C1 segment of cervical spinal cord (tissue), 14 donors: ENCODE measurements around the gene B3GAT1.

Experiments used
- DNase-seq, 14 donors: peaks; one replicate each; lab custom pipeline; 2025; lab: John Stamatoyannopoulos, UW

The B3GAT1 gene

DNA sequence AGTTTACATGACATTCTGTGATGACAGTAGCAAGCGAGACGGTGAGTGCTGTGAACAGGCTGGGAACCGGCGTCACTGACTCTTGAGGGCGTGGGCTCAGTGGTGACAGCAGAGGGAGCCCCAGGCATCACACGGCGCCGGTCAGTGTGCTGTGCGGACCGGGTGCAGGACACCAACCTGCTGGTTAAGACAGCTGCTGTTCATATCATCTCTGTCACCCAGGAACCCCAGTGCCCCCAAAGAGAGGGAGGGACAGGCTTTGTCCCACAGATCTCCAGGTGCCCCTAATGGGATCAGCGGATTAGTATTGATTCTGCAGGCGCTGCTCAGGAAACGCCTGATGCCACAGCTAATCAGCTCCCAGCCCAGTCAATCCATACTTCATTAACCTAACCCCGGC lies 18.4 kb downstream of the B3GAT1 start:
- peak in 9 of 14 donors; percentile 10 to 53 (median 30) for DNase-seq

DNA sequence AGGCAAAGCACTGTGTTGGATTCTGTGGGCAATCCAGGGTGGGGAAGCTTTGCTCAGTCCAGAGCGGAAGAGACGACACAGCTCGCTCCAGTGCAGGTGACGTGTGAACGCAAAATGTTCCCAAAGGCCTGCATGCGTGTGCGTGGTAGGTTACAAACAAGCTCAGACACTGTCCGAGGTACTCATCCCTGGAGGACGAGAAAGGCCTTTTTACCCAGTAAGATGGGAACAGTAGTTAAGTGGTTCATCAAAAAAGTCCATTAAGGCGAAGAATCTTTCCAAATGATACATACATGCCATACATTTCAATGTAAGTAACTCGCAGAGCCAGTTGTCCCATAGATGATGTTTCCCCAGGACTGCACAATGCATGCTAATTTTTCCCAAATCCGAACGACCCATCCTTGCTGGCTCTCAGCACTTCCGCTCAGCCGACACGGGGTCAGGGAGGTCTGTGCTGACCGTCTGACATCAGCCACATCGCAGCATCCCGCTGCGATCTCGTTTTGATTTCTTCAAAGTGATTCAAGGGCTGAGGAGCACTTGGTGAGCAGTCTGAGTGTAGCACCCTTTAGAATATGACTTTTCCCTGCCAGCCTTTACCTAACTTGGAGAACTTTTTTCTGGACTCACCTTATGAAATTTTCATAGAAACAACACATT lies 19.0 kb downstream of the B3GAT1 start:
- DNase-seq, result no peak

DNA sequence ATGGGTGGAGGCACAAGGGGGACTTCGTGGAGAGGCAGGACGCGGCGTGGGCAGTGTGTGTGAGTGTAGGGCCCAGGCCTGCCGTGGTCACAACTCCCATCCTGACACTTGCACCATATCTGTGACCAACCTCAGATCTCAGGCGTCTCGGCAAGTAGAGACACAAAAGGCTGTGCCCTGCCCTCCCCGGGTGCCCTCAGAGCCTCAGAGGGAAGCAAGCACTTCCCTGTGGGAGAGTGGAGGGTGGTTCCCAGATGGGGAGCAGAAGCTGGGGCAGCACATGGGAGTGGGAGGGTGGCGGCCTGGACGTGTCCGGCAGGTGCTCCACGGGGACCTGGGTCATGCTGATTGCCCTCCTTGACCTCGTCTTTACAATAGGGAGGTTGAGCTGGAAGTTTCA lies 20.4 kb downstream of the B3GAT1 start:
- DNase-seq, result no peak

DNA sequence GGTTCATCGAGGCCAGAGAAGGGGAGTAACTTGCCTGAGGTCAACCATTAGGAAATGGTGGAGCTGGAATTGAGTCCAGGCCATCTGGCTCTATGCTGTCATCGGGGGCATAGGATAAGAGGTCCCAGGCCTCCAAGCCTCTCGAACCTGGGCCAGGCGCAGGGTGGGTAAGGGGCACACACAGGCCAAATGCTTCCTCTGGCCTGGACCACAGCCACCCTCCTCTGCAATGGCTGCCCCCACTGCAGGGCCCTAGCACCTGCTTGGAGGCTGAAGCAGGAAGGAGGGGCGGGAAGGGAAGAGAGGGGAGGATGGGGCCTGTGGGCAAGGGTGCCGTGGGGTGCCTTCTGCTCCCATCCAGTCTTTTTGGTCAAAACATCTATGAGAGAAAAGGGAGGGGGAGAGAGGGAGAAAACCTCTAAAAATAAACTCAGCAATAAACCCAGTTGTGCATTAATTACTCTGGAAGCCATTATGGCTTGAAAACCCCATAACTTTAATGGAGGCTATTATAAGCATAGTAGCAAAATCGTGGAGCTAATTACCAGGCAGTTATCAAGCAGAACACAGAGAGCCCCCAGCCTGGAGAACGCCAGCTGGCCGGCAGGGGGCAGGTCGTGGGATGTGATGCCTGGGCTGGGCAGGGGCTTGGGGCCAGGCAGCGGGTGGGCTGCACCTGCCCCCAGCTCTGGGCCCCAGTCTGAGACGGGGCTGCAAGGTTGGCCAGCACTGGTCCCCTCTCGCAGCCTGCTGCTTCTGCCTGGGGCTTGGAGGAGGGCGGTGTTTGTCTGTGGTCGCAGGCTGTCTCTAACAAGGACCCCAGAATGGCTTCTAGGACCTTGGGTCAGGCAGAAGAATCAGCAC lies 21.1 kb downstream of the B3GAT1 start:
- no peak for DNase-seq

DNA sequence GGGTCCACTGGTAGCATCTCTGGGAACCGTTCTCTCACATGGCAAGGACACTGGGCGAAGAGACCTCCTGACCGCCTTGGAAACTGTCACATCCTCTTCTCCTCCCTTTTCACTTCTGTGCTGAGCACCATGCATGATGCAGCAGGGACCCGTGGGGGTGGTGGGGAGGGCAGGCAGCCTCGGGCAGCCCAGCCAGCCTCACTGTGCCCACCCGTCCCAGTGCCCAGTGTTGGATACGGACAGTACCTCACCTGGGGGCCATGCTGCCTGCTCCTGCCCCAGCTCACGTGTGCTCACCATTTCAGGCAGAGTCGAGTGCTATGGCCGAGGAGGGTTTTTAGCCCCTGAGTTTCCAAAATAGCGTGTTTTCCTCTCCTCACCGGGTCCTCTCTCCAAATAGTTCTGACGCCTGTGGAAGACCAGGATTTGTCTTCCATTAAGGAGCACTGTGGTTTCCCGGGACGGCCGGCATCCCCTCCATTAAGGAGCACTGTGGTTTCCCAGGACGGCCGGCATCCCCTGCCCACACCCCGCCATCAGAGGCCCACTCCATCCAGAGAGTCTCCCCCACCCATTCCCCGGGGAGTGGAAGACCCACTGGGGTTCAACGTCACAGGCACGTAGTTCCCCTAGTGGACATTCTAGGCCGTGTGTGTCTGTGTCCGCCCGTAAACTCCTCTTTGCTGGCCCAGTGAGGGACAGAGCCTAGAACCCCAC lies 22.4 kb downstream of the B3GAT1 start:
- no peak for DNase-seq

DNA sequence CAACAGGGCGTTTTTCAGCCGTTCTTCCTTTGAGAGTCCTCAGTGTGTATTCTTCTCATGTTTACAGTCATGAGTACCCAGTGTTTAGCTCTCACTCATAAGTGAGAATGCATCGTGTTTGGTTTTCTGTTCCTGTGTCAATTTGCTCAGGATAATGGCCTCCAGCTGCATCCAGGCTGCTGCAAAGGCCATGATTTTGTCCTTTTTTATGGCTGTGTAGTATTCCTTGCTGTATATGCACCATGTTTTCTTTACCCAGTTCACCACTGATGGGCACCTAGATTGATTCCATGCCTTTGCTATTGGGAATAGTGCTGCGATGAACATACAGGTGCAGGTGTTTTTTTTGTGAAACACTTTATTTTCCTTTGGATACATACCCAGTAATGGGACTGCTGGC lies 23.5 kb downstream of the B3GAT1 start:
- DNase-seq, result no peak

DNA sequence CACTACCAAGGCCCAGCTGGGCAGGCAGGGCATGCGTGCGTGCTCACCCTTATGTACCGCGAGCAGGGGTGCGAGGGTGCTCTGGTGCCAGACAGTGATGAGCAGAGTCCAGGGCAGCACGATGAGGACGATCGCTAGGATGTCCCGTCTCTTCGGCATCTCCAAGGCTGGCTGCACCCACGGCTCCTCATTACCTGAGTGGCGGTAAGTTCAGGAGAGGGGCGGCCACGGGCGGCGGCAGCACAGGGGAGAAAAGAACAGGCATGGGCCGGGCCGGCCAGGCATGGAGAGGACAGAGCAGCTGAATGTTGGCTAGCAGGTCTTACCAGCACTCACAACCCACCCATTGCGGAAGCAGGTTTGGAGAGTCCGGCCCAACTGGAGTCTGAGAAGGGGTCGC lies 24.5 kb downstream of the B3GAT1 start:
- no peak for DNase-seq

DNA sequence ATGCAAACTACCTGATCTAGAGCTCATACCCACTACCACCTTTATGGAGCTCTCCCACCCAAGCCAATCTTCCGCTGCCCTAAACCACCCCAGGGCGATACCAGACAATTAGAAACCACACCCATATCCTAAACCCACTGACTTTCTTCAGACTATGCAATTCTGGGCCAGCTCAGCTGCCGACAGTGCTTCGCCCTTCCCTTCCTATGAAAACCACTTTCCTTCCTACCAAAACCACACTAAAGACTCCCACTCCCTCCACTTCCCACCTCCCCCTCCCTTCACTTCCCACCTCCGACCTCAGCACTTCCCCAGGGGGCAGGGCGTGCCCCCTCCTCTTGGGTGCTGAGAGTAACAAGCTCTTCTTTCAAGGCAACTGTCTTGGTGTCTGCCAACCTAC lies 25.1 kb downstream of the B3GAT1 start:
- no peak for DNase-seq

DNA sequence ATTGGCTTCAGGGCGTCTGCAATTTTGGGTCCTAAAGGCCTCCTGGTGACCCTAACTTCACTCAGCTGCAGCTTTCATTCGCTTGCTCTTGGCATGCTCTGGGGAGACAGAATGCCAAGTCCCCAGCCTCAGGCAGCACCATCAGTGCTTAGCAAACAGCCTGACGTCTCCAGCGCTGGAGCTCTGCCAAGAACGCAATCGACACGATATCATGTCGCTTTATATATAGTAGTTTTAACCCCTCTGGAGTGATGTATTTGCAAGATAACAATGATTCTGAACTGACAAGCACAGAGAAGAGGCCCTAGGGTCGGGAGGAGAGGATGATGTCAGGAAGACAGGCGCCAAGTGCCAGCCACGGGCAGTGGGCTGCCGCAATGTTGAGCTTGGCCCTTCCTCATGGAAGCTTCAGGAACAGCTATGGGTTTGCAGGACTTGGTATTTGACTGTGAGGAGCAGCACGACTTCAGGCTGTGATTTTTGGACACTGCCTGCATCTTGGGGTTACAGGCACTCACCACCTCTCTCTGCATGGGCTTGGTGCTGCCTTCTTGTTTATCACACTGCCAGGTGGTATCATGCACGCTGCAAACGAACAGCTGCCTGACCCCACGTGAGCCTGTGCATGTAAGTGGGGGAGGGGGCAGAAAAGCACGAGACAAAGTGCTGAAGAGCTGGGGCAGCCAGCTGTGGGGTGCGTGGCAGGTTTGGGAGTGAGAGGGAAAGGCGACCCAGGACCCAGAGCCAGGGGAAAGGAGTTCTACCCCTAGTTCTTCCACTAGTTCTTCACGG lies 26.1 kb downstream of the B3GAT1 start:
- peak in 4 of 14 donors; percentile 5 to 23 (median 16) for DNase-seq

DNA sequence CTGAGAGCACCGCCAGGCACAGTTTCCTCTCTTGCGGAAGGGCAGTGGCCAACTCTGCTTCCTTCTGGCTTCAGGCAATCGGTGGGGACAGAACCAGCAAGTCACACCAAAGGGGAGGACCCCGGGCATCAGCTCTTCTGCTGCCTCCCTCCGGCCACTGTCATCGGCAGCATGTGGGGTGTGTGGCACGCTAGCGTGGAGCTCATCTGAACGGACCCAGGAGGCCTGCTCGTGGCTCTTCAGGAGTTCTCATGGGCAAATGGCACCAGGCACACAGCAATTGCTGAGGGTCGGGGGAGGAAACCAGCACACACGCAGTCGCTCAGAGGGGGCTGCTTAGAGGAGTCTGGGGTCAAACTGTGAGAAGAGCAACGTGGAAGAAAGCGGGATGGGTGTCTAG lies 26.9 kb downstream of the B3GAT1 start:
- DNase-seq, result no peak

DNA sequence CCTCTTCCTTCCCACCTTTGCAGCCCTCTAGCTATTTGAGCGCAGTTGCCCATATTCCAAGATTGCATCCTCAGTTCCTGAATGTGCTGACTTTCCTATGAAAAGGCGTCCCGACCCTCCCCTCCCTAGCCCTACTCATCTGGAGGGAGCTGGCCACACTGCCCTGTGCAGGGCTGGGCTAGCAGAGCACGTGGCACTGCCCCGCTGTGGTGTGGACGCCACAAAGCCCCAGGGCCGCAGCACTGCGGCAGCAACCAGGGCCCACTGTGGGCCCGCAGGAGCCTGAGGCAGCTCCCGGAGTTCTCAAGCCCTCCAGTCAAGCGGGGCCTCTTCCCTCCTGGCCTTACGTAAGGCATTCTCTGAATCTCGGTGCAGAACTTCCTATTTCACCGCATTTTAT lies 27.6 kb downstream of the B3GAT1 start:
- DNase-seq, result no peak

DNA sequence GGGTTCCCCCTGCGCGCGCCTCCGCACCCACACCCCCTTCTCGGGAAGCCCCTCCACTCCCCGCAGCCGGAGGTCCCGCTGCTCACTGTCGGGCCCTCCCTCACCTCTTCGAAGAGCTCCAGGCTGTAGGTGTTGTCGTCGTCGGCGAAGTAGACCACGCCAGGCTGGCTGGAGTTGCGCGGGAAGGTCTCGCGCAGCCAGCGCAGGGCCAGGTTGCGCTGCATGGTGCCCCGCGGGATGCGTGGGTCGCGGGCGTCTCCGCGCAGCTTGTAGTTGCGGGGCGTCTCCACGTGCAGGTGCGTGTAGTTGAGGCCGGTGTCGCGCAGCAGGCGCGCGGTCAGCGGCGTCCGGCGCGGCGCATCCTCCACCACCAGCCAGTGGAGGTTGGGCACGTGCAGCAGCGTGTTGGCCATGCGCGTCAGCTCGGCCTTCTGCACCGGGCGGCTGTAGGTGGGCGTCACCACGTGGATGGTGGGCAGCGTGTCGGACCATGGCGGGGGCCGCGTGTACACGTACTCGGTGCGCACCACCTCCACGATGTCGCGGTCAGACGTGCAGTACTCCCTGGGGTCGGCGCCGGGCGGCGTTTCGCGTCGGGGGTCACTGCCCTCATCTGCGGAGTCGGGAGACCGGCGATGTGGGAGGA lies 28.3 kb downstream of the B3GAT1 start:
- no peak for DNase-seq

DNA sequence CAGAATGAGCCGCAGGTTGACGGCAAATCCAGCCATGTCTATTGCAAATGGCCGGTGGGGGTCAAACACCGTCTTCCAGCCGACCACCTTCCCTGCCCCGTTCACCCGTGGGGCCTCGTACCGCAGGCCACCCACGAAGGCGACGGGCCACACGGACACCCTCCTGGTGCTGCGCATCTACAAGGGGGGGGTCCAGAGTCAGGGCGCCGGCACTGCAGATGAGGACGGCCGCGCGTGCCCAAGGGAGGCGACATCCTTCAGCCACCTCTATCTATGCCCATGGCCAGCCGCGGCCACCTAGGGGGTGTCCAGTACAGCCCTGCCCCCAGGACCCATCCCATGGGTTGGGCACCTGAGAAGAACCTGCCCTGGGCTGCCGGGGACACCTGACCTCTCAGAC lies 29.2 kb downstream of the B3GAT1 start:
- no peak for DNase-seq

DNA sequence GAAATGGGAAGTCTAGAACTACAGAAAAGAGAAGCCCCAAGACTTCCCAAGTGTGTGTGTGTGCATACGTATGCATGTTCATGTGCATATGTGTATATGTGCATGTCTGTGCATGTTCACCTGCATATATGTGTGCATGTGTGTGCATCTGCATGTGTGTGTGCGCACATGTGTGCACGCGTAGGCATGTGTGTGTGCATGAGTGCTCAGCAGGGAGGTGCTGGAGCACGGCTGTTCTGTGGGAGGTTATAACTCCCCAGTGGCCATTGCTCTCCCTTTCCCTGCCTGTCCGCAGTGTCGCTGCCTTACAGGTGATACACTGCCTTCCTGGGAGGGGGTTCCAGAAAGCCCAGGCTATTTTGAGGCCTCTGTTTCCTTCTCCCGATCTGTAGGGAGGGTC lies 29.8 kb downstream of the B3GAT1 start:
- no peak for DNase-seq

DNA sequence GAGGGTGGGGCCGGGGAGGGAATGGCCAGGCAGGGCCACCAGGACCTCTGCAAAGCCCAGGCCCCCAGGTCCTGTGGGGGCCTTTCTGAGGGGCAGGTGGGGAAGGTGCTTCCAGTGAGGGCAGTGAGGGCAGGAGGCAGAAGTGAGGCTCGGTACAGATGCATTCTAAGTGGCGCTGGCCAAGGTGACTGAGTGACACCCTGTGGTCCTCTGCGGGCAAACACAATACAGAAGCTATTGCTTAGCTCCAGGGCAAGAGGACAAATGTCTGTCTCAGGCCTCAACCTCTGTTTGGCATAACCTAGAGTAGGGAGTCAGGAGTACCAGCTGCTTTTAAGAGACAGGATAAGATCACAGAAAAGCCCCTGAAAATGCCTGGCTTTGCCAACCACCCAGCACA lies 31.3 kb downstream of the B3GAT1 start:
- no peak for DNase-seq

DNA sequence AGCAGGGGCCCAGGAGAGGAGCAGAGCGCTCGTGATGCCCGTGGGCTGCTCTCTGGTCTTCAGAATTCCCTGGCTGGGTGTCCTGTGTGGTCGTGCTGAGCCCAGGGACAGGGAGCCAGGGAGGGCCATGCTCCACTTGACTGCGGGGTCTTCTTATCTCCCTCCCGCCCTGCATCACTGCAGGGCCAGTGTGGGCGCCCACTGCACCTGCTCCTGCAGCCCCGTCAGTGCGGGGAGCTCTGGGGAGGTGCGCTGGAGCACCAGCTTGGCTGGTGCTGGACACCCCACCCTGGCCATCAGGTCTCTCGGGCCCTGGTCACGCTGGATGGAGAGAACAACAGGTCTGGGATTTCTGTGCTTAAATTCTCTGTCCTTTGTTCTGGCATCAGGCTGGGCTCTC lies 31.8 kb downstream of the B3GAT1 start:
- no peak for DNase-seq

DNA sequence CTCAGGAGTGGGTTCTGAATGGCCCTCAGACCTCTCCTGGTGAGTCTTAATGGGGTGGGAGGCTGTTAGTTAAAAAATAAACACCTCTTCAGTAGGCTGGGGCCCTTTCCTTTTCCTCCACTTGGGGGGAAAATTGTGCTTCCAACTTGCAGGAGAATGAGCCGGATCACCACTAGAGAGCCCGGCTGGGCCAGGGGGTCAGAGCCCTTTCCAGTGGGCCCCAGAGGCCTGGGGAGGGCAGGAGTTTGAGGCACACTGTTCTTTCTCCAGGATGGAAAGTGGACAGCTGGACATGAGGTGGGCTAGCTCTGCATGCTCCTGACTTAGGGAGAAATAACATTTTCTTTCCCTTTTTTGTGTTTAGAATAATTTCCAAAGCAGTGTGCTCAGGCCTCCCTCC lies 32.8 kb downstream of the B3GAT1 start:
- no peak for DNase-seq

DNA sequence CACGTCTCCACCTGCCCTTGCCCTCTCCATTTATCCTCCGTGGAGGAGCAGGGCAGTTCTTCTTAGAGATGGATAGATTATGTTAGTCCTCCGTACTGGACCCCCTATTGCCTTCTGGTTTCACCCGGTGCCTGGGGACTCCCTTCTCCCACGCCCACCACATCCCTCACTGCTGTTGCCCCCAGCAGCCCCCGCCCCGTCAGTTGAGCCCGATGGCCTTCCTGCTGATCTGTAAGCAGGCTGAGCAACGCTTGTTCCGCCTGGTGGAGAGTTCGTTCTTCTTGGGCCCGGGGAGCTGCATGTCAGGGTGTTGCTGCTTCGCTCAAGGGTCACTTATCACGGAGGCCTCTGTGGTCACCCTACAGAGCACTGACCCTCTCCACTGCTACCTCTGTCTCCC lies 34.2 kb downstream of the B3GAT1 start:
- DNase-seq, result no peak

DNA sequence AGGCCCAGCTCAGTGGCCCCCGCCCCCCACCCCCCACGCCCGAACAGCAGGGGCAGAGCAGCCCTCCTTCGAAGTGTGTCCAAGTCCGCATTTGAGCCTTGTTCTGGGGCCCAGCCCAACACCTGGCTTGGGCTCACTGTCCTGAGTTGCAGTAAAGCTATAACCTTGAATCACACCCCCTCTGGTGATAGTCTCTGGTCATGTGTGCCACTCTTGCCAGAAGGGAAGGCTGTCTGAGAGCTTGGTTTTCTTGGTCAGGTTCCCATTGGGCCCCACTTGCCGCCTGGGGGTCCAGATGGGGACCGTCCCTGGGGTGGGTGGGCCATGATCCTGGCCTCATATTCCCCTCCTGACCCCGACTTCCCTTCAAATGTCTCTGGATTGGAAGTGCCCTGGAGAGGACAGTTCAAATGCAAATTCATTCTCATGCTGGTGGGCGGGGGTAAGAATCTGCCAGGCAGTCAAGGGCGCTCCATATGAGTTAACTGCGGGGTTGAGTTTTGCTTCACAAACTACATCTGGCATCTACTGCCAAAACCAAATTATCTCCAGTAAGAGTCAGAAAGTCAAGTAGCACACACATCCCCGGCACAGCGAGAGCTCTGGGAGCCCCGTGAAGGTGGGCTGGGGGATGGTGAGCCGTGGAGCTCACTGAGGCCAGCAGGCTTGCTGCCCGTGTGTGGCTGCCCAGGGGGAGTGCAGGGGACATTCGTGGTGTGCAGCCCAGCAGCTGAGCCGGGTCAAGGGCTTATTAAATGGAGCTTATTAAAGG lies 35.7 kb downstream of the B3GAT1 start:
- no peak for DNase-seq

DNA sequence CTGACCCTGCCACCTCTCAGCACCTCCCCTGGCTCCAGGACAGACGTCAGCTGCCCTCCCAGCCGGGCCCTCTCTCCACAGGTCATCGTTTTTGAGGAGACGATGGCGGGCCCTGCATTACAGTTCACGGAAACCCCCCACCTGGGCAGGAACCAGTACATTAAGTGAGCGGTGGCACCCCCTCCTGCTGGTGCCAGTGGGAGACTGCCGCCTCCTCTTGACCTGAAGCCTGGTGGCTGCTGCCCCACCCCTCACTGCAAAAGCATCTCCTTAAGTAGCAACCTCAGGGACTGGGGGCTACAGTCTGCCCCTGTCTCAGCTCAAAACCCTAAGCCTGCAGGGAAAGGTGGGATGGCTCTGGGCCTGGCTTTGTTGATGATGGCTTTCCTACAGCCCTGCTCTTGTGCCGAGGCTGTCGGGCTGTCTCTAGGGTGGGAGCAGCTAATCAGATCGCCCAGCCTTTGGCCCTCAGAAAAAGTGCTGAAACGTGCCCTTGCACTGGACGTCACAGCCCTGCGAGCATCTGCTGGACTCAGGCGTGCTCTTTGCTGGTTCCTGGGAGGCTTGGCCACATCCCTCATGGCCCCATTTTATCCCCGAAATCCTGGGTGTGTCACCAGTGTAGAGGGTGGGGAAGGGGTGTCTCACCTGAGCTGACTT lies 37.0 kb downstream of the B3GAT1 start:
- DNase-seq, result no peak
